HTERT RPE-1 (cell line): ENCODE results near the gene SSMEM1.
"Not testable (repeated sequence)": the region's sequence is repeated elsewhere in the genome, so short reads cannot be mapped to it uniquely, and the experiment has no call there.

Source experiments
- in situ Hi-C: fragments of 300-500 bp; cut with MboI; formaldehyde crosslinking; loops from 4 replicates; pipeline ENCODE4 v1.14.3; 2020; ENCODE audit warnings: low sequenced_read_pairs

The SSMEM1 gene

DNA sequence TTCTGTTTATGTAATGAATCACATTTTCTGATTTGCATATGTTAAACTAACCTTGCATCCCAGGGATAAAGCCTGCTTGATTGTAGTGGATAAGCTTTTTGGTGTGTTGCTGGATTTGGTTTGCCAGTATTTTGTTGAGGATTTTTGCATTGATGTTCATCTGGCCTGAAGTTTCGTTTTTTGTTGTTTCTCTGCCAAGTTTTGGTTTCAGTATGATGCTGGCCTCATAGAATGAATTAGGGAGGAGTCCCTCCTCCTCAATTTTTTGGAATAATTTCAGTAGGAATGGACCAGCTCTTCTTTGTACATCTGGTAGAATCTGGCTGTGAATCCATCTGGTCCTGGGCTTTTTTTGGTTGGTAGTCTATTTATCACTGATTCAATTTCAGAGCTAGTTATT lies 35.8 kb downstream of the SSMEM1 start:
- in situ Hi-C loops, result not testable (repeated sequence)

DNA sequence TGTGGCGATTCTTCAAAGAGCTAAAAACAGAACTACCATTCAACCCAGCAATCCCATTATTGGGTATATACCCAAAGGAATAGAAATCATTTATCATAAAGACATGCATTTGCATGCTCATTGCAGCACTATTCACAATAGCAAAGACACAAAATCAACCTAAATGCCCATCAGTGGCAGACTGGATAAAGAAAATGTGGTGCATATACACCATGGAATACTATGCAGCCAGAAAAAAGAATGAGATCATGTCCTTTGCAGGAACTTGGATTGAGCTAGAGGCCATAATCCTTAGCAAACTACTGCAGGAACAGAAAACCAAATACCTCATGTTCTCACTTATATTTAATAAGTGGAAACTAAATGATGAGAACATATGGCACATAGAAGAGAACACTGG lies 38.8 kb downstream of the SSMEM1 start:
- in situ Hi-C loops, result not testable (repeated sequence)

DNA sequence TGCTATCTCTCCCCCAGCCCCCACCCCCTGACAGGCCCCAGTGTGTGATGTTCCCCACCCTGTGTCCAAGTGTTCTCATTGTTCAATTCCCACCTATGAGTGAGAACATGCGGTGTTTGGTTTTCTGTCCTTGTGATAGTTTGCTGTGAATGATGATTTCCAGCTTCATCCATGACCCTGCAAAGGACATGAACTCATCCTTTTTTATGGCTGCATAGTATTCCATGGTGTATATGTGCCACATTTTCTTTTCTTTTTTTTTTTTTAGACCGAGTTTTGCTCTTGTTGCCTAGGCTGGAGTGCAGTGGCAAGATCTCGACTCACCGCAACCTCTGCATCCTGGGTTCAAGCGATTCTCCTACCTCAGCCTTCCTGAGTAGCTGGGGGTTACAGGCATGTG lies 41.2 kb downstream of the SSMEM1 start:
- in situ Hi-C loops, result not testable (repeated sequence)

DNA sequence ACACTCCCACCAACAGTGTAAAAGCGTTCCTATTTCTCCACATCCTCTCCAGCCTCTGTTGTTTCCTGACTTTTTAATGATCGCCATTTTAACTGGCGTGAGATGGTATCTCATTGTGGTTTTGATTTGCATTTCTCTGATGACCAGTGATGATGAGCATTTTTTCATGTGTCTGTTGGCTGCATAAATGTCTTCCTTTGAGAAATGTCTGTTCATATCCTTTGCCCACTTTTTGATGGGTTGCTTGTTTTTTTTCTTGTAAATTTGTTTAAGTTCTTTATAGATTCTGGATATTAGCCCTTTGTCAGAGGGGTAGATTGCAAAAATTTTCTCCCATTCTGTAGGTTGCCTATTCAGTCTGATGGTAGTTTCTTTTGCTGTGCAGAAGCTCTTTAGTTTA lies 42.0 kb downstream of the SSMEM1 start:
- in situ Hi-C loops, result not testable (repeated sequence)

DNA sequence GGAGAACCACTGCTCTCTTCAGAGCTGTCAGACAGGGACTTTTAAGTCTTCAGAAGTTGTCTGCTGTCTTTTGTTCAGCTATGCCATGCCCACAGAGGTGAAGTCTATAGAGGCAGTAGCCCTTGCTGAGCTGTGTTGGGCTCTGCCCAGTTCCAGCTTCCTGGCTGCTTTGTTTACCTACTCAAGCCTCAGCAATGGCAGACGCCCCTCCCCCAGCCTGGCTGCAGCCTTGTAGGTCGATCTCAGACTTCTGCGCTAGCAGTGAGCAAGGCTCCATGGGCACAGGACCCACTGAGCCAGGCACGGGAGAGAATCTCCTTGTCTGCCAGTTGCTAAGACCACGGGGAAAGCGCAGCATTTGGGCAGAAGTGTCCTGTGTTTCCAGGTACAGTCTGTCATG lies 46.9 kb downstream of the SSMEM1 start:
- in situ Hi-C loops, result no loop called here

DNA sequence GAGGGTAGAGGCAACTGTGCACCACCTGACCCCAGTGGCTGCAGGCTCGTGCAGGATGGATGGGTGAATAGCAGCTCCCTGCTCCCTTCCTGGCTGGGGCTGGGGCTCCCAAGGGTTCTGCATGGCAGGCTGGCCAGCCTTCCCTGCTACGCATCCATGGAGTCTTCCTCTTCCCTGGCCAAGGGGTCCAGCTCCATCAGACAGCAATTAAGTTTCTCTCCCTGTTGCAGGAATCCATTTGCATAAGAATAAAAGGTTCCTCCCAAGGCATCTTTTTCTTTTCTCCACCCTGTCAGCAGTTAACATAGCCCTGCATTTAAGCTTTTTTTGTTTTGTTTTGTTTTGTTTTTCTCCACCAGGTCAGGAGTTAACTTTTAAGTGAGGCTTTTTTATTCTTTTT lies 49.0 kb downstream of the SSMEM1 start:
- in situ Hi-C loops, result no loop called here

DNA sequence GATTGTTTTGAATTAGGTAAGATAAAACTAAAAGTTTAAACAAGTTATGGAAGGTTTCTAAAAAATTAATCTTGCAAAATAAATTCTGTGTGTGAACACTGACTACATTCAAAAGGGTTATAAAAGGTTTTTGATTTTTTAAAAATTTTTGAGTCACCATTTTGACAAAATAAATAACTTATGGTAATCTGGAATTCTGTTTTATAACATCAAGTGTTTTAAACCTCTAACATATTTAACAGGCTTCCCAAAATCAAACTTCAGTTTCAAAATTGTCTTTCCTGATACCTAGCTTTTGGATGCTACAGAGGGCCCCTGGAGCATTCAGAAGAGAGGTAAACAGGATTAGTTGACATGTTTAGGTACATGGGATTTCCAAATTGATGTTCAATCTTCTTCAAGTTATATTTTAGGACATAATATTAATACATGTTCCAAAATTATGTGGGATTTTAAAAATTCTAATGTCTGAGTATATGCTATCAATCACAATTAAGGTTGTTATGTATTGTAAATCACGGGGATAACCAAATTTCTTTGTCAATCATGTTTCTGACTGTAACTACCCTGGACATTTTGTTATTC lies 50.9 kb downstream of the SSMEM1 start:
- in situ Hi-C loops, result no loop called here

DNA sequence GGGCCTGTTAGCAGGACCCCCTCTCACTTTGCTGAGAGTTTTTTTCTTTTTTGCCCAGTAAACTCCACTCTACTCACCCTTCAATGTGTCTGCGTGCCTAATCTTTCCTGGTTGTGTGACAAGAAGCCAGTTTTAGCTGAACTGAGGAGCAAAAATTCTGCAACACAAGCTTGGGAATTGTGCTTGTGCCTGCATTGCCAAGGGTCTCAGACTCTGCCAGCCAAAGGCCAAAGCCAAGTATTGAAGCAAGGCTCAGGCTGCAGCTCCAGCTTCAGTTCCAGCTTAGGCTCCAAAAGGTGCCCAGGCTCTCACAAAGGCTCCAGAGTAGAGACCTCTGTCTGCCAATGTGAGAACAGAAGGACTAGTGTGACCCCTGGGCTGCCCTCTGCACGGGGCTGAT lies 54.8 kb downstream of the SSMEM1 start:
- in situ Hi-C loops, result no loop called here

DNA sequence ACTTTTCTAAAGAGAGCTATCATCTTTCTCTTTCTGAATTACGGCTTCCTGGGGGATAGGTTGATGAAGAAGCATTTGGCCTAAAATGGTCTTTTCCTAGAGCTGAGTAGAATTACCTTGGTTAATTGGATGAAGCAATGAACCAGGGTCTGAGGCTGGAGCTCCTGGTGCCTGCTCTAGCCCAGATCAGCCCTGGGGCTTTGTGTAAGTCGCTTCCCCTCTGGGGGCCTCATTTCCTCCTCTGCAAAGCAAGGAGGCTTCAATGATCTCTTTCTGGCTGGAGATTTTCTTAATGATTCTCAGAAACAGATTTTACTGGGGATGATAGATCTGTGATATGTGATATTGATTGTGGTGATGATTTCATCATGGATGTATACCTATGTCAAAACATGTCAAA lies 55.5 kb downstream of the SSMEM1 start:
- in situ Hi-C loops, result no loop called here
